NCI-H345 (cell line): ENCODE data around the gene ZC3H8.

Source experiments
- DNase-seq: peaks from one replicate; lab custom pipeline; 2025; lab: John Stamatoyannopoulos, UW

The ZC3H8 gene

DNA sequence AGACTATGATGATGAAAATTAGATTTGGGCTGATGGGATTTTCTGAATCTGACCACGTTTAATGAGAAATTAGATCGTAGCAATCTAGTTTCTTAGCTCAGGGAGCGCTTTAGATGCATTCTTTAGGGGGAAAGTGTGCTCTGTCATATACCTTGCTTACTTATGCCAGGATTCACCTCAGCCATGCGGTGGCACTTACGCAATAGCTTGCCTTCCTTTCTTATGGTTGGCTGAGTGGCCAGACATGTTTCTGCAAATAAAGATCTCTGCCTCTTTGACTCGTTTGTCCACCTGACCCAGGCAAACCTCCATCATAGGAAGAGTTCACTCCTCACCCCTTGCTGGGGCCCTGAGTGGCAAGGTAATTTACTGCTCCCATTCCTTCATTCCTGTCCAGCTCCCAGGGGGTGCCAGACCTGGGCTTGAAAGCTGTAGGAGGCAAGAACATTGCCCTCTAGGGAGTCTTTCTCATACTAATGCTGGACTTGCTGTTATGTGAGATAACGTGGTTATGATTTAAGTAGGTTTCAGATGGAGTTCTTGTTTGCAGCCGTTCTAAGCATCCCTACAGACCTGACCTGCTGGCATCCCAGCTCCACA is 59.6 kb downstream of the ZC3H8 start:
- DNase-seq = no peak

DNA sequence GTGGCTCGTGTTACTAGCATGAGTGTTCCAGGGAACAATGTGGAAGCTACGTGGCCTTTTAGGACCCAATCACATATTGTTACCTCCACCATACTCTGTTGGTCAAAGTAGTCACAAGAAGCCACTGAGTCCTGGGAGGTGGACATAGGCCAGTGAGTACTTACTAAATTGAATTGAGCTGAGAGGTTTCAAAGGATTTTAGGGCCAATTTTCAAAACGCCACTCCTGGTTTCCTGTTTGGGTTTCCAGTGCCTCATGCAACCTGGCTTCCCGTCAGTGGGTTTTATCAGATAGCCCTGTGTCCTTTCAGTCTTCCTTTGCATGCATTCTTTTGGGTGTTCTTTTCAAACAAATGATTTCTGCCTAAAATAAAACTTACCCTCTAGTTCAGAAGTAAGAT is 60.4 kb downstream of the ZC3H8 start:
- DNase-seq = no peak

DNA sequence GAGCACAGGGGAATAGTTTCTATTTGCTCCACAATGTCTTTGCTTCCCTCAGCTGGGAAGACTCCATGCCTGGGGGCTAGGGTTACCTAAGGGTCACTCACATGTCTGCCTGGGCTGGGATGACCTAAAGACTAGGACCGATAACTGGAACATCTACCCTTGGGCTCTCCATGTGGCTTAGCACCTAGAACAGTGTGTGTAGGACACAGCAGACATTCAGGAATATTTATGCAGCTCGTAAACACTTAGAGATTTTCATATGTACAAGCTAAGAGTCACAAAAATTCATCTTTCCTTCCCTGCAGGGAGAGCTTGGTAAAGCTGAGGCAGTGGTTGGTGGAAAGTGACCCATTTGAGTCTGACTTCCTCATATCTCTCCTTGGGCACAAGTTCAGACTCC is 60.8 kb downstream of the ZC3H8 start:
- DNase-seq = no peak

DNA sequence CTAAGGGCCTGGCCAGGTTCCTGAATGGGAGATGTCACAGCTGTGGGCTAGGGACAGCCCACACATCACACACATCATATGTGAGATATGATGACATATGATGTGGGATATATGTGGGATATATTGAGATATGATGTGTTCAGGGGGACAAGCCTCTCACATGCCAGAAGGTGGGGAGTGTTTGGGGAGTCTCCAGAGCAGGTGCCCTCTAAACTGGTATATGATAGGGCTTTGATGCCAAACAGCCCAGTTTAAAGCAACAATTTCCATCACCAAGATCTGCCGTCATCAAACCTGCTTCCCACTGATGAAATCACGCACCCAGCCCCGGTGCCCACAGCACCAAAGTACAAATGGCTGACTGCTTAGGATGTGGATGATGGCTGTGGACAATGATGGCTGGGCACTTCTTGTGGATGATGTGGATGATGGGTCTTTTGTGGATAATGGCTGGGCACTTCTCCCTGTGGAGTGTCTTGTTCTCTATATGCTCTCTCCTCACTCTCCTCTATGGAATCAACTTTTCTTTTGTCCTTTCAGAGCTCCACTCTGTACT is 65.8 kb downstream of the ZC3H8 start:
- DNase-seq = no peak

DNA sequence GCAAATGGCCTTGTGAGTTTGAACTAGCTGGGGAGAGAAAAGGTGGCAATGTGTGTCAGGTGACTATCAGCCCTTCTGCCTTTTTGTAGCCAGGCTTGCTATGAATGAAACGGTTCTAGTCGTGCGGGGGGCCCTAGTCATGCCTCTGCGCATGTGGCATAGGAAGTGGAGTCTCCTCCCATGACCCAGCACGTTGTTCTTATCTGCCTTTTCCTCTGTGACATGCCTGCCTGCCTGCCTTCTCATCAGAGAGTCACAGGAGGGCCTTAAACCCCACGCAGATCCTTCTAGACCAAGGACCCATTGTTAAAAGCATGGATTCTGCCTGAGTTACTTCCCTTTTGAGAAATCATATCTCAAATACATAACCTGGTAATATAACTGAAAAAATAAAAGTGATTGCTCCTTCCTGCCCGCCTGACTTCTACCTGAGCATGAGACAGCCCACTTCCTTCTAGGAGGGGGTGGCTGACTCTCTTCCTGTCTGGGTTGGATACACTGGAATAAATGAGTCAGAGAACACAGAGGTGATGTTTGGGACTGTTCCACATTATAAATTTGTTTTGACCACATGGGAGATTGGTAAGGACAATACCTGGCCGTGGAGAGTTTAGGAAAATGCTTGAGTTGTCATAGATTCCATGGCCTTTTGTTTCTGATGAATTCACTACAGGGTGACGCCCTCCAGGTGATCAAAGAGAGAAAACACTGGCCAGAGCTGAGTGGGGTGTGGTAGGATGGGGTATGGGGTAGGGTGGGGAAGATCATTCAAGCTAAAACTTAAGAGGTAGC is 66.8 kb downstream of the ZC3H8 start:
- no peak for DNase-seq

DNA sequence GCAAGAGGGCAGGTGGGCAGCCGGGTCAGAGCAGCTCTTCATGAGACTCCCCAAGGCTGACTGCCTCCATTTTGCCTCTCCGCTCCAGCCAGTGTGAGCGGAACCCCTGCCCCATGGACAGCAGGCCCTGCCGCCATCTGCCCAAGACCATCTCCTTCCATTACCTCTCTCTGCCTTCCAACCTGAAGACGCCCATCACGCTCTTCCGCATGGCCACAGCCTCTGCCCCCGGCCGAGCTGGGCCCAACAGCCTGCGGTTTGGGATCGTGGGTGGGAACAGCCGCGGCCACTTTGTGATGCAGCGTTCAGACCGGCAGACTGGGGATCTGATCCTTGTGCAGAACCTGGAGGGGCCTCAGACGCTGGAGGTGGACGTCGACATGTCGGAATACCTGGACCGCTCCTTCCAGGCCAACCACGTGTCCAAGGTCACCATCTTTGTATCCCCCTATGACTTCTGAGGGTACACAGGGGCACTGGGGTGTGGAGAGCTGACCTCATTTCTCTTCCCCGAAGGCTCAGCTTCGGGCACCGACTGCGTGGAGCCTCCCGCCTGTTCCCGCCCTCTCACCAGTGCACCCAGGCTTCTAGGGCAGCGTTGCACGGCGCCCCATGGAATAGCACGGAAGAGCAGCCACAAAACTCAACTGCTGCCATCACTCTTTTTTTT is 67.7 kb downstream of the ZC3H8 start:
- DNase-seq = no peak

DNA sequence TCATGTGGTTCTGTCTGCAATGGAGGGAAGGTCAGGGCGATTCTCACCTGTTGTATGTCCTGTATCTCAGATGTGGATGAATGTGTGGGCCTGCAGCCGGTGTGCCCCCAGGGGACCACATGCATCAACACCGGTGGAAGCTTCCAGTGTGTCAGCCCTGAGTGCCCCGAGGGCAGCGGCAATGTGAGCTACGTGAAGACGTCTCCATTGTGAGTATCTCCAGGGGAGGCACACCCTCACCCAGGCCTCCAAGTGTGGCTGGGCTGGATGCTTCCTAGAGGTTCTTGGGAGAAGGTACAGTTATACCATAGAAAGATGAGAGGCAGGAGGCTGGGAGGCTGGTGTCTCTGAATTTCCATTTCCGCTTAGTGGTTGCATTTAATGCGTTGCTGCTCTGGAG is 69.7 kb downstream of the ZC3H8 start:
- no peak for DNase-seq

DNA sequence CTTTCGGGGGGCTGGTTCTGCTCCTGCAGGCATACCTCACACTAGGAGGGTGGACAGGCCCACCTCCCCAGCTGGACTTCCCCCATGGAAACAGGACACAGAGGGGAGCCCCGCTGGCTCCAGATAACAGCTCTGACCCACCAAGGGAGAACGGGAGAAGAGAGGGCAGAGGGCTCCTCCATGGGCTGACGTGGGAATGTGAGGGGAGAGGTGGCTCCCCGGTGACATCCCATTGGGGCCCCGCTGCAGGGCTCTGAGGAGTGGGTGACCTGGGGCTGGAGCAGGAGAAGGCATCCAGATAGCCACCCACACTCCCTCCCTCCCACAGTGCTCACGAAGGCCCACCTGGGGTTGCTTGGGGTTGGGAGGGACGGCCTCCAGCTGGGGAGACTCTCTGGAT is 70.7 kb downstream of the ZC3H8 start:
- DNase-seq = no peak

DNA sequence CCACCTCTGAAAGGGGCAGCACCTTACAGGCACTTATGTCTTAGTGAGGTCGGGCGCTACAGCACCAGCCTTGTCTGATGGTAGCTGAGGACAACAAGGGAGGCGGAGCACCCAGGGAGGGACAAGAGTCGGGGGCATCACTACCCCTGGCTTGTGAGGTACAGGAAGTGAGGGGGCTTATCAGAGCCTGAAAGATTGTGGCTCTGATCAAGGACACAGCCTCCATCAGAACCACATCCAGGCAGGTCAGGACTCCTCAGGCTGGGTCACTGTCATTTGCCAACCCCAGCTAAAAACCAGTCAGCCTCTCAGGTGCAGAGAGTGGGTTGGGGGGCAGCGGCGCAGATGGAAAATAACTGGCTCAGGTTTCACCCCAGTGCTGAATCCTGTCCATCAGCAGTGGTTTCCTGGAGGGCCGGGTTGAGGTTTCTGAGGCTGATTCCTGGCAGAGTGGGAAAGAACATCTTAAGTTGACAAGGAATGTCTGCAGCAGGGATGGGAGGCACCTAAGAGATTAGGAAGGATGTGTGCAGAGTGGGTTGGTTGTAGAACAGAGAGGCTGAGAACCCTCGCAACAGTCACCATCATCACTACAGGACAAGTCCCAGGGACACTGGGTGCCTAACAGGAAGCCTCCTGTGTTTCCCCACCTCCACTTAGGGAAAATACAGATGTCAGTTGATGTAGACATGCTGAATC is 71.4 kb downstream of the ZC3H8 start:
- no peak for DNase-seq

DNA sequence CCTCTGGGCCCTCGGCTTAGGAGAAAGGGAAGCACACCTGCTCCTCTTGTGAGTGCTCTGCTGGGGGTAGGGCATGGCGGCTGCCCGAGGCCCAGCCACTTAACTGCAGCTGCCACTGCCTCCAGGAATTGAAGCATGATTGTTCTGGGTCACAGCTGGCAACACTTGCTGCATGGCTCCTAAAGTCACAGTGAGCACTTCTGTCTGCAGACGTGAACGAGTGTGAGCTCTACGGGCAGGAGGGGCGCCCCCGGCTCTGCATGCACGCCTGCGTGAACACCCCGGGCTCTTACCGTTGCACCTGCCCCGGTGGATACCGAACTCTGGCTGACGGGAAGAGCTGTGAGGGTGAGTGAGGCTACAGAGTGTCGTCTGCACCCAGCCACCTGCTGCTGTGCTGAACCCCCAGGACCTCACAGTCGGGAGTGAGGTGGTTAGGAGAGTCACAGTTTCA is 72.2 kb downstream of the ZC3H8 start:
- DNase-seq = peak; percentile 97

DNA sequence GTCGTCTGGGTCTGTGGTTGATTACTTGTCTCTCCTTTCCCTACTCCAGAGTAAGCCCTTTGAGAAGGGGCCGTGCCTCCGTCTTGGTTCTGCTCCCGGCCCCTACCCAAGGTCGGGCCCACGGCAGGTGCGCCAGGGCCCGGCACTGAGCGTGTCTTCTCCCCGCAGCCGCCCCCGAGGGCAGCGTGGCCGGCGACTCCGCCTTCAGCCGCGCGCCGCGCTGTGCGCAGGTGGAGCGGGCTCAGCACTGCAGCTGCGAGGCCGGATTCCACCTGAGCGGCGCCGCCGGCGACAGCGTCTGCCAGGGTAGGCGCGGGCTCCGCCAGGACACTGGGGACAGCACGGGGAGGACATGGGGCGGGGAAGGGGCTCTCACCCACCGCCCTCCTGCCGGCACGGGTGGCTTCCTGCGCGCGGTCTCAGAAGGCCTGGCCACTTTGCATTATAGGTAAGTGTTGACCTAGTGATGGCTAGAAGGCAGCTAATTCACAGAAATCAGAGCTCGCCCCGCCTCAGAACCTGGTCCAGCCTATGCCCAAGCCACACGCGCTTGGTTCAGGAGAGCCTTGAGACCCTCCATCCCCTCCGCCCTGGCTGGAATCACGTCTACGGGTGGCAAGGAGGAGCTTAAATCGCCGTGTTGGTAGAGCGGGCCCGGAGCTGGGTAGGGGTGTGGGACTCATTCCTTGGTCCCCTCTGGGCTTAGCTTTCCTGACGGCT is 73.1 kb downstream of the ZC3H8 start:
- DNase-seq = peak; percentile 81

DNA sequence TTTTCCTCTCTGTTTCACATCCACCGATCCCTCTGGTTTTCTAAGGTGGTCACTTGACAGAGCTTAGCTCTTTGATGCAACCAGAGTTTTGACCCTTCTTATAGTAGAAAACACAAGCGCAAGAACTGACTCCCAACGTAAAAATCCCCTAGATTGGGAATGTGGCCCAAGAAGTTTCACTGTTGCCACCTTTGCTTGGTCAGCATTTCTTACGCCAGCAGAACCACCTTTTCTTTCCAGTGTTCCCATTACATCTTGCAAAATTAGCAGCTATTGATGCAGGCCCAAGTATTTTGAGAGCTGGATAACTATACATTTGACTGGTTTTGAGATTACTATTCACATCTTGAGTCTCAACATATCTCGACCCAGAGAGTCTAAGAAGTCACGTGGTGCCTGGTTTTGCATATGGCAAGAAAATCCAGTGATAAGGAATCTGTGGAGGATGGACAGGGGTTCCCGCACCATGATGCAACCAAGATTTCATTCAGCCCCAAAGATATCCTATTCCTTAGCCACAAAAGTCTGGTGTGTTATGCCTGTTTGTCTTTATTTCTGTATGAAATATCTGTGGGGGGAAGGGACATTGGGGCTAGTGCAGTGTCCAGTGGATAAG is 78.8 kb downstream of the ZC3H8 start:
- no peak for DNase-seq

DNA sequence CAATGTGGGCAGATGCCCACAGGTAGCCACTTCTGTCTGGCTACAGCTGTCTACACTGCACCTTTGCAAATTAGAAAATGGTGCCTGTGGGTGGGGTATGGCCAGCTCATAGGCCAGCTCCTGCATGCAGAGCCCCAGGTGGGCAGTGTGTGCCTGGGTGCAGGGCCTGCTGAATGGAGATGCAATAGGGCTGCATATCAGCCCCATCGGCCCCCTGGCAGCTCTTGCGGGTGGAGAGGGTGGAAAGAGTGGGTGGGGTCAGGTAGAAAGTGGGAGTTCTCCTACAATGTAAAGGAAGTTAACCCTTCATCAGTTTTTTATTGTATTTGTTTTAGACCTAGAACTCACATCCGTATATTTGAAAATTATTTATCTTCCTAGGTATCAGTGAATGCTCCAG is 79.5 kb downstream of the ZC3H8 start:
- no peak for DNase-seq

DNA sequence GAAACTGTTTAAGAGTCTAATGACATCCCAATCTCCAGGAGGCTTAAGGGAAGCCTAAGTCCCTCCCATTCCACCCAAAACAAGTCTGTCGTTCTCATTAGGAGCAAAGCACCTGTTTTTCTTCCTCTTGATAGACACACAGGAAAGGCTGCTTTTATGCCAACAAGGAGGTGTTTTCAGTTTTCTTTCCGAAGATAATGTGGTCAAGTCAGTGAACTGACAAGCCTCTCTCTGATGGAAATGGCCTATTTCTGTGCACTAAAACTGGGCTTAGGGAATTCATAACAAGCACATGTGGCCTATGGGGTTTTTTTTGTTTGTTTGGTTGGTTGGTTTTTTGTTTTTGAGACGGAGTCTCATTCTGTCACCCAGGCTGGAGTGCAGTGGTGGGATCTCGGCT is 80.5 kb downstream of the ZC3H8 start:
- no peak for DNase-seq

DNA sequence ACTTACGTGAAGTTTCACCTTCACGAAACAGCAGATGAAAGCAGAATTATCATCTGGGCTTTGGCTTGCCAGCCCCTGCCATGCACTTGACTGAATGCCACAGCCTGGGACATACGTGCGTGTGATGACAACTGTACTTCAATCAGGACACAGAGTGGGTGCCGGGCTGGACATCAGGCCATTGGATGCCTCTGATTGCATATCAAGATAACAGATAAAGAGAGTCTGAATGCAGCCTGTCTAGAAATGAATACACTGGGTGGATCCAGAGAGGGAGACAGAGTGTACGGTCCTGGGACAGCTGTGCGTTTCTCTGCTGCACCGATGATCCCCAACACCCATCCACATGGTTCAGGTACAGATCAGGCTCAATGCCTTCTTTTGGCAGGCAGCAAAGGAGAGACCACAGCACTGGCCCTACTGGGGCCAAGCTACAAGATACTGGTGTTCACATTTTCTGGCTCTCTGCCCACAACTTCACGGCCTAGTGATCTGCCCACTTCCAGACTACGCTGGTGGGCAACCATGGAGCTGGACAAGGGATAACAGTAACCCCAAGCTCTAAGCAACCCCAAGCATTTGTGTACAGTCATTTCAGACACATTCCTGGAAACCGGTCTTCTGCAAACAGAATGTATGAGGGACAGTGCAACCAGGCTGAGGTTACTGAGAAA is 81.1 kb downstream of the ZC3H8 start:
- DNase-seq = no peak

DNA sequence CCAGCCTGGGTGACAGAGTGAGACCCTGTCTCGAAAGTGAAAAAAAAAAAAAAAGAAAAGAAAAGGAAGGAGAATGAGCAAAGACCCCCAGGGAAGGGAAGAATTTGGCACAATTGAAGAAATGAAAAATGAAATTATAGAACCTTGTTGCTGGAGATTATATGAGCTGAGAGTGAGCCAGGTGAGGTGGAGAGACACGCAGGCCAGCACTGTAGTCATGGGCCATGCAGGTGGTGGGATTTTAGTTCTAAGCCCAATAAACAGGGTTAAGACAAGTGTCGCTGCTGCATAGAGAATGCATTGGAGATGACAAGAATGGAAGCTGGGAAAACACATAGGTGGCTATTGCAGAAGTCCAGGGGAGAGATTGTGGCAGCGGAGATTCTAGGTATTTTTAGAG is 84.3 kb downstream of the ZC3H8 start:
- no peak for DNase-seq

DNA sequence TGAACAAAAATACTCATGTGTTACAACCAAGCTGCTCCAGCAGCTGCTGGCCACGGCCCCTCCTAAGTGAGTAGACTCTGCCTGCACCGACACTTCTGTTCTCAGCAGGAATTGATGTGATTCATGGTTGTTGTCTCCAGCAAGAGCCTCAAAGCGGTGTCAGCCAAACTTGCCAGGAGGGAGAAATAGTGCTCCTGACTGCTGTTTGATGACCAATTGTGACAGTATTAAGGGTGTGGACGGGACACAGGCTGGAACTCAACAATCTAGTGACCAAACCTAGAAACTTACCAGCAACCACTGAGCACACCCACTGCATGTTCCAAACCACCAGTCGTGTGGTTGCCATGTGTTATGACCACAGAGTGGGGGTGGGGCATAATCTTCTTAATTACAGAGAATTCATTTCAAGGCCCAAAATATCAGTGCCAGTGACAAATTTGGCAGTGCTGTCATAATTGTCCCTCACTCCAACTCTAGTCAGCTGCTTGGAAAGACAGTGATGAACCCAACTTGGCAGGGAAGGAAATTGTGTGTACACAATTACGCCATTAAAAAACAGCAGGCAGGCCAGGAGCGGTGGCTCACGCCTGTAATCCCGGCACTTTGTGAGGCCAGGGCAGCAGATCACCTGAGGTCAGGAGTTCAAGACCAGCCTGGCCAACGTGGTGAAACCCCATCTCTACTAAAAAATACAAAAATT is 86.3 kb downstream of the ZC3H8 start:
- DNase-seq = peak; percentile 15

DNA sequence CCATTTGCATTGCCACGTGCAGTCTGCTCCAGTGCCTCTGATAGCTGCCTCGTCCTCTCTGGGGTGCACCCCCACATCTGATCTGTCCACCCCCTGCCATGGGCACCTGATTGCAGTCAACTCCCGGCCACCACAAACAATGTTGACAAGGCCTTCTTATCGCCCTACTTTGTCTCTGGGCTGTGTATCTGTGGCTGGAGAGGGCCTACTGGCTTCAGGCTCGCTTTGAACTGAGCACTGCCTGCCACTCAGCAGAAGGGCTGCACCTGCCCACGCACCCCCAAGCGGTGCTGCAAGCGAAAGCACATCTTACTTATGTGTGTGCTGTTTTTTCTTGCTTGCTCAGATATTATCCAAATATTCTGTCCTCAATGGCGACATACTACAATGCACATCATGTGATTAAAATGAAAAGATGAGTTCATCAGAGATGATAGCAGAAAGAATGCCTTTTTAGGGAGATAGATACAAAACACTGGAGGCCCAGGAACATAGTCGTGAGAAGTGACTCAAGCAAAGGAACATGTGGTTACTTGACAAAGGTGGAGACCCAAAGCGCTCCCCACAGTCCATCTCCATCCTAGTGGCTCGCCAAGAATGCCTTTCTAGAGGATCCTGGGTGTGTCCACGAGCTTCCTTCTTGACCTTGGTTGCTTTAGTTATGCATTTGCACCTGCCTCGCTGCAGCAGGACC is 87.9 kb downstream of the ZC3H8 start:
- DNase-seq = no peak

DNA sequence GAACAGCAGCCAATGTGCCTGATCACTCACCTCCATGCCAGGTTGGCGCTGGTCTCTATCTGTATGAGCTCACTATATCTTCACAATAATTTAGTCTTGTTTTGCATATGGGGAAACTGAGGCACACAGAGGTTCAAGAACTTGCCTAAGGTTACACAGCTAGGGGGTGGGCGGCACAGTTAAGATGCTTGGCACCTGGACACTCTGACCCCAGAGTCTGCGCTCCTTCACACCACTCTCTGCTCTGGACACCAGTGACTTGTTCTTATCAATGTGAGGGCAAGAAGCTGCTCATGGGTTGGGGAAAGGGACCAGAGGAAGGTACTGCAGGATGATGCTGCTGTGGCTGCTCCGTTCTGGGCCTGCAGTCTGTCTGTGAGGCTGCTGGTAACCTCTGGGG is 89.5 kb downstream of the ZC3H8 start:
- no peak for DNase-seq
